RPMI7951 (cell line): ENCODE results near the gene ELK3. TPM values are rescaled to one million over a fixed set of nuclear protein-coding genes. Genes with fewer than 3 reads are reported as not detected.
A peak's percentile ranks its signal among the peaks of the same experiment; 100 is the strongest.

Experiments
- DNase-seq: peaks from one replicate; pipeline ENCODE4 v3.0.0-alpha.2; 2012; ENCODE audit warnings: low read depth
- total RNA-seq: library from RNA; depleted of rRNA; stranded (reverse); fragments of >200 nt; shearing (Covaris generic); gene quantifications from 2 replicates; pipeline ENCODE4 v1.2.3, GENCODE V29; 2014; rRNA removed

The ELK3 gene
- 29.5 and 37.6 TPM in 2 replicates for total RNA-seq

DNA sequence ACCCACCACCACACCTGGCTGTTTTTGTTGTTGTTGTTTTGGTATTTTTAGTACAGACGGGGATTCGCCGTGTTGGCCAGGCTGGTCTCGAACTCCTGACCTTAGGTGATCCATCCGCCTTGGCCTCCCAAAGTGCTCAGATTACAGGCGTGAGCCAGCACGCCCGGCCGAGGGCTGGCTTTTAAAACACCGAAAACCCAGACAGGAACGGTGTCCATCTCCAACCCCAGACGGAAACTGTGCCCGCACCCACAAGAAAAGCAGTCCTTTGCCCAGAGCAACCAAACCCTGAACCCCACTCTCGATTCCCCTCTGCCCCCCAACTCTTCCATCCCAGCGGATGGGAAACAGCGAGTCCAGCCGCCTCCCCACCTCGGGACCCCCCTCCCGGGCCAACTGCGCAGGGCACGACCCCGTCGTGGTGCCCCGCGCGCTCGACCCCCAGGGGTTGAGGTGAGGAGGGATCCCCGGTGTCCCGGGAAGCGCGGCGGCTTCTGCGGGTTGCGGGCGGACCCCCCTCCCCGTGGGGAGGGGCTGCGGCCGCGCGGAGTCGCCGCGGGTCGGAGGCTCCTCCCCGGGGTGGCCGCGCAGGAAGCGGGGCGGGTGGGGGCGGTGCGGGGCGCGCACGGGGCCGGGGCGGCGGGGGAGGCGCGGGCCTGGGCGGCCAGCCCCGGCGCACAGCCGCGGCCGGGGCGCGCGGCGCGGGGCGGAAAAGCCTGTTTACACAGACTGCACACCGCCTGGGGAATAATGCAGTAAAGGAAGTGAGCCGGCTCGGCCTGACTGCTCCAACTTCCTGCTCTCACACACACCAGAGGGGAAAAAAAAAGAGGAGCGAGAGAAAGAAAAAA is at the start of gene ELK3:
ELK3 (plus strand) TSS at position 651 of the 851 bp plus-strand sequence.
- DNase-seq, result peak; percentile 81

DNA sequence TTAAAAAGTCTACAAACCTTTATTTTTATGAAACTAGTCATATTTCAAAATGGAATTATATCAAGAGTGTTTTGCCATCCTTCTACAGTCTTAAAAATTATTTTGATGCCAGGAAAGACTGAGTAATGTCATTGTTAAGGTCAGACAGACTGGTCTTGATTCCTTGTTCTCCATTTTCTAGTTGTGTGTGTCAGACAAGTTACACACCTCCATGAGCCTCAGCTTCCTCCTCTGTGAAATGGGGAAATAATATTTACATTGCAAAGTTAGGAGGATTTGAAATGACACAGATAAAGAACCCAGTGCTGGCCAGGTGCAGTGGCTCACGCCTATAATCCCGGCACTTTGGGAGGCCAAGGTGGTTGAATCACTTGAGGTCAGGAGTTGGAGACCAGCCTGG is 47.4 kb upstream of the ELK3 start:
- no peak for DNase-seq

DNA sequence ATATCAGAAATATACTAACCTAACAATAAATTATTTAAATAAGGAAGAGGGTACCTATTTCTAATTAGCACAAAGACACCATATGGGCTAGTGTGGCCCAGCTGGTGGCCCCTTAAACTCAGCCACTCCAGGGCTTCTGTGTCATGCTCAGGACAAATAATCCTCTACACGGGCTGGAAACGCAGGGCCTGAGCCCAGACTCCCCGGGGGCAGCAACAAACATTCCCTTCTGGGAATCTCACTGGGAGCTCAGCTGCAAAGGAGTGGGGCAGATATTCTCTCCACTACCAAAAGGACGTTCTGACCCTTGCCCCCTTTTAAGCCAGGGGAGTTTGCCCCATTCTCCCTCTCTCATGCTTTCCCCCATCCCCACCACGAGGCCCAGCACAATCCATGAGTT is 43.7 kb upstream of the ELK3 start:
- DNase-seq, result no peak

DNA sequence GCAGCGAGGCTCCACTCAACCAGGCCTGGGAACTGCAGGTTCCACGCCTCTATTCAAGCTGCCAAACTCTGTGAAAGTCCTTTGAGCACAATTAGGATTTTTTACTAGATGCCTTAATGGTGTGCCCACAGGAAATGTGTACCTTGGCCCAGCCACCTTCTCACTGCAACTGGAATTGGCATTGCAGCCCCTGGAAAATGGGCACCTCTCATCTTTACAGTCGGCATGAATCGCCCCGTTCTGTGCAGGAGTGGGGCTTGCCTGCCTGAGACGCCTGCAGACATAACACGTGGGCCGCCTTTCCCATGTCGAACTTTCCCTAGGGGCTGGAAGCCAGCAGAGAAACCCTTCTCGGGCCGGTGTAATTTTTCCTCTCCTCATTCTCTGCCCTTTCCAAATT is 42.0 kb upstream of the ELK3 start:
- DNase-seq, result no peak

DNA sequence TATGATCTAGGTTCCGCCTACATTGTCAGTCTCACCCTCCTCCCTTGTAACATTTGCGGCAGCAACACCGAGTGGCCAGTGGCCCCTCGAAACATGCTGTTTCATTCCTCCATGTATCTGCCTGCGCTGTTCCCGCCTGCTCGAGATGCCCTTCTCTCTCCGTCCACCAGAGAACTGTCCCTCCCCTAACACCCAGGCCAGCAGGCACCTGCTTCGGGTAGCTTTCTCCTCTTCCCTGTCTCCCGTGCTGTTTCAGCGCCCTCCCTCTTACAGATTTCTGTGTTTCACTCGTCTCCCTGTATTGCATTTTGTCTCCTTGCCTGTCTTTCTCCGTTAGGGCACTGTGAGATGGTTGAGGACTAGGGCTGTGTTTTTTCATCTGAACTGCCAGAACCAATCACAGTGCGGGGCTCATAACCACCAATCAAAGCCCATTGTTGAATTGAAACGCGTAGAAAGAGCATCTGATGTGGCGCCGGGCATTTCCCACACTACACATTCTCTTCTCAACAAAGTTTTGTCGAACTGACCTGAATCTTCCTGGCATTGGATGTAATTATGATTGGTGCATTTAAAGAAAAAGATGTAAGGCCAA is 40.9 kb upstream of the ELK3 start:
- no peak for DNase-seq

DNA sequence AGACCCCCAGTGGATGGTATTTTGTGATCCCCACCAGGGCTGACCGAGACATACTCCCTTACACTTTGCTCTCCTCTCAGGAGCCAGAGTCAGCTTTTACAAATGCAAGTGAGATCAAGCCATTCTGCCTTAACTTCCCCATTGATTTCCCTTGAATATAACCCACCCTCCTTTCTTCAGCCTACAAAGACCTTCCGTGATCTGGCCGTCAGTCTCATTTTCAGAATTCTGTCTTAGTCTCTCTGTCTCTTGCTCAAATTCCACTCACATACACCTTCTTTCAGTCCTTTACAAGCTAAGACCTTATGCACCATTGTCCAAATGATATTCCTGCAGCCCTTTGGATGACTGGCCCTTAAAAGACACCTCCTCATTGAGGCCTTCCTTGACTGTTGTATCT is 39.0 kb upstream of the ELK3 start:
- no peak for DNase-seq

DNA sequence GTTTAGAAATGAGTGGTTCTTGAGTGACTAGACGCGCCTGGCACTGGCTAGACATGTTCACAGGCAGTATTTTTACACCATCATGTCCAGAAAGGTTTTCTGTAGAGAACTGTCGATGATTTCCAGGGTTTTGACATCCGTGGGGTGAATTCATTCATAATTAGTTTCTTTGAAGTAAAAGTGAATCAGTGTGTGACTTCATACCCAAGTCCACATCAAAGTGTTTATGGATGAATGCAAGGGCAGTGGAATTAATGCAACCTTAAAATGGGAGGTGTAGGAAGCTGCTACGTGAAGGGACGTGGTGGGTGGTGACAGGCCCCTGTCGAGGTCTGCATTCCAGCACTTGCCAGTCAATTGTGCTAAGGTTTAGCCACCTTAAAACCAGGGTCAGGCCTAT is 38.4 kb upstream of the ELK3 start:
- no peak for DNase-seq

DNA sequence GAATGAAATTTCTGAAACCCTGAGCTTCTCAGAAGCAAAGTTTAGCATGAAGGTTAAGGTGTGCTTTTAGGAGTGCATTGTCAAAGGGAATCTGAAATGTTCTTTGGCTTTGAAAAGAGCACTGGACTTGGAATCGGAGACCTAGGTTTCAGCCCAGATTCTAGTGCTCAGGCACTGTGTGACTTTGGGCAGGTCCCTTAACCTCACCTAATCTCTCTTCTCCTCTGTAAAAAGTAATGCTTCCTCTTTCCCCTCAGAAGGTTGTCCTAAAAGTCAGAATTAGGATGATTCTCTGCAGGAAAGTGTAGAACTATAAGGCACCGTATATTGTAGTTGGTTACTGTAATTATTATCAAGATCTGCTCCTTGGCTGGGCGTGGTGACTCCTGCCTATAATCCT is 38.0 kb upstream of the ELK3 start:
- DNase-seq, result no peak

DNA sequence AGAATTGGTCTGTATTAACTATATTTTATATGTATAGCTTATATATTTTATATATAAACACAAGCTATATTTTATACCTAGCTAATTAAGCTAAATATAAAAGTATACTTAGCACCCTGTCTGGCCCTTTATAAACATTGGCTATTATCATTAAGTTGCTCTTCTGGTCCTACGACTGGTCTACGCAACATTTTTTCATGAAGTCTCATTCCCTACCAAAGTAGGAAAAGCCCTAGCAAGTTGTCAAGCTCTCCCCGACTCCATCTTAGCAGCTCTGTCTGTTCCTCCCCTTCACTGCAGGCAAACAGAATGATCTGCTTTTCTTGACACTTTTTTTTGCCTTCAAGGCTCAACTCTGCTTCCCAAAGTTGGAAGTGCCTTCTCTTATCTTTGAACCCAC is 36.7 kb upstream of the ELK3 start:
- DNase-seq, result no peak

DNA sequence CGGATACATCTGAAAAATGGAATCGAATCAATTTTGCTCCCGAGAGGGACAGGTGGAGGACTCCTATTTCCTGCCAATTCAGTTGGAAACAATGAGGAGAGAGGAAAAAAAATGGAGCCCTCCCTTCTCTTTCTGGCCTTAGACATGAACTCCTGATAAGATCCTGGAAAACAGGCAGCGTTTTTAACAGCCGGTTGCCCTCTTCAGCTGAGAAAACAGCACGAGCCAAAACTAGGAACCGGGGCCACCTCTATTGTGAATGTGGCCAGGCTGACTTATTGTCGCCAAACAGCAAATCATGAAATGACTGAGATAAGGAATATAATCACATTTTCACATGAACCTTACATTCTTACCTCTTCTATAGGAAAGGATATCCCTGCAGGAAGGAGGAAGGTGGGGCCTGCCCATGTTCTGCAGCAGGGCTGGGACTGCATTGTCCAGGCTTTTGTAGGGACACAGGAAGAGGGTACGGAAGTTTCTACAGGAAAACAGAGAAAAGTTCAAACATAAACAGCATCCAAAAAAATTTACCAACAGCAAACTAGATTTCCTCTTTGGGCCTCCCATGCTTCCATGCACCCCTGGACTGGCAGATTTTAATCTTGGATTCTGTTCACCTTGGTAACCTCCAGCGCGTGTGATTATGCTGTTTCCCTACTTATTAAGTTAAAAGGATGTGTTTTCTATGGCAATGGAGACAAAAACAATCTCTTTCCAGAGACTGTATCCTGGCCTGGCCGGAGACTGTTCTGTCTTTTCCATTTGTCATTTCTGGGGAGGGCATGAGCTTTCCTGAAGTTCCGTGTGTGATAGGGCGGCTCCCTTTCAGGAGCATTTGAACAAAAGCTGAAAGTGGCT is 29.0 kb upstream of the ELK3 start:
- DNase-seq, result no peak

DNA sequence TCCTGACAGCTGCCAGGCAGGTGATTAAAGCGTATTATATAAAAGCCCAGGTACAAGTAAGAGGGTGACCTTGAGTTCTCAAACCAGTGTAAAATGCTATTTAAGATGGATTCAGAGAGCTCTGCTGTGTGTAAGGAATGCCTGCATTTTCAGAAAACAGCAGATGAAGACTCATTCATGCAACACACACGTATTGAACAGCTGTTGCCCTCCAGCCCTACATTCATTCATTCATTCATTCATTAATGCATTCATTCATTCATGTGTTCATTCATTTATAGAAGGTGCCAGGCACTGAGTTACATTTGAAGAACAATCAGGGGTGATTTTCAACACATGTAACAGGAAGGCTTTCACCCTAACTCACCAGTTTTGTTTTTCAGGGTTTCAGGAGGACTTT is 27.4 kb upstream of the ELK3 start:
- DNase-seq, result no peak

DNA sequence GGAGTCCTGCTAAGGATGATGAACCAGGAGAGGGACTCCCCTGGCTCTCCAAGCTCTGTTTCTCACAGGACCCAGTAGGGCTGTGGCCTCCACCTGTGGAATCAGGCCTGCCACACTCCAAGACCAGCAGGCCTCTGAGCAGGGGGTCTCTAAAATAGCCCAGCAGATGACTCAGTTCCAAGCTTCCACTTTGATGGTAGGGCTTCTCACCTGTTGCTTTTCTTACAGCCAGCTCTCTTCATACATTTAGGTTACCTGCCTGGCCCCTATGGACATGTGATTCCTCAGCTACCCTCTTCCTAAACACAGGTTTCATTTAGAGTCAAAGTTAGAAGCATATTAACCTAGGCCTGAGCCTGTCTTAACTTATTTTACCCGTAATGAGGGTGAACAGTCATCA is 26.7 kb upstream of the ELK3 start:
- no peak for DNase-seq

DNA sequence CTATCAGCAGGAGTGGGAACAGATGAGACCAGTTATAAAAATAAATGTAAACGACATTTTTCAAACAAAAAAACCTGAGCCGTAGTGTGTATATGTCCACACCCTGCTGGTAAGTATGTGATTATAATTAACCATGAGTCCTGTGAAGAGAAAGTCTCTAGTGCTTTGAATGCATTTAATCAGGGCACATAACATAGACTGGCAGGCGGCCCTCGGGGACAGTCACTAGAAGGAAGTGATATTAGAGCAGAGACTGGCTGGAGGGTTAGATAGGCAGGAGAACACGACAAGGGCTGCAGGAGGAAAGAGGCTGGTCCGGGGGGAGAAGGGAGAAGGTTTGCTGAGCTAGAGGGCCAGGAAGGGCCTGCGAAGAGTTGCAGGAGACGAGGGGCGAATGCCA is 23.8 kb upstream of the ELK3 start:
- no peak for DNase-seq

DNA sequence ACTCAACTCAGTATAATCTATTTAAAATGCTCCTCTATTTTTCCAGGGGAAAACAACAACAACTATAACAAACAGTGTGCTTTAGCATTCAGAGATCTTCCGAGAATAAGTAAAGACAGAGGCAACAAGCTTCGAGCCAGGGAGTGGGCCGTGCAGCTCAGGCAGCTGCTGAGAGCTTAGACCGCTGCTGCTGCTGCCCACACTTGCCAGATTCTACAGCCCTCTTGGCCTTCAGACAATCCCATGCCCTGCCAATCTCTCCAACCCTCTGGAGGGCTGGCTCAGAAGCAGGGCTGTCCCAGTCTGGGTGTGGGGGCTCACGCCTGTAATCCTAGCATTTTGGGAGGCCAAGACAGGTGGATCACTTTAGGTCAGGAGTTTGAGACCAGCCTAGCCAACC is 23.4 kb upstream of the ELK3 start:
- no peak for DNase-seq

DNA sequence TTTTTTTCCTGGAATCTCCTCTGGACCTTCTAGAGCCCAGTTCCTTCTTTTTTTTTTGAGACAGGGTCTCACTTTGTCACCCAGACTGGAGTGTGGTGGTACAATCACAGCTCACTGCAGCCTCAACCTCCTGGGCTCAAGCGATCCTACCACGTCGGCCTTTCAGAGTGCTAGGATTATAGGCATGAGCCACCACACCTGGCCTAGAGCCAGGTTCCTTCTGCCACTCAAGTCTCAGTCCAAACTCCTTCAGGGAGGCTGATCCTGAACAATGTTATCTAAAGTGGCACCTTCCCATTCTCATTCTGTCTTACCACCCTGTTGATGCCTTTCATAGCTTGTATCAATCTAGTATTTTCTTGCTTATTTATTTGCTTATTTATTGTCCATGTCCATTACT is 22.3 kb upstream of the ELK3 start:
- no peak for DNase-seq

DNA sequence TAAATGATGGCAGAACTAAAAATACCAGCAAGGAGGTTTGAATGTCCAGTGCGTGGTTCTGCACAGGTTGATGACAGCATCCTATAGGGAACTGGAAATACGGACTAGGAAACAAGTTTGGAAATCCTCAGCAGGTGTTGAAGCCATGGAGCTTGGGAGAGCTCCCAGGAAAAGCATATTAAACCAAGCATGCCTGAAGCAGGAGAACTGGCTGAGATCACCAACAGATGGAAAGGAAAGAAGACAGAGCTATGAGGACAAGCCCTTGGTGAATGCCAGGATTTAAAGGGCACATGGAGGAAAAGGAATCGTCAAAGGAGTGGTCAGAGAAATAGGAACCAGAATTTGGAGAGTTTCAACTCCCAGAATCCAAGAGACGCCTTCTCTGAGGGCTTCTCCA is 21.2 kb upstream of the ELK3 start:
- no peak for DNase-seq

DNA sequence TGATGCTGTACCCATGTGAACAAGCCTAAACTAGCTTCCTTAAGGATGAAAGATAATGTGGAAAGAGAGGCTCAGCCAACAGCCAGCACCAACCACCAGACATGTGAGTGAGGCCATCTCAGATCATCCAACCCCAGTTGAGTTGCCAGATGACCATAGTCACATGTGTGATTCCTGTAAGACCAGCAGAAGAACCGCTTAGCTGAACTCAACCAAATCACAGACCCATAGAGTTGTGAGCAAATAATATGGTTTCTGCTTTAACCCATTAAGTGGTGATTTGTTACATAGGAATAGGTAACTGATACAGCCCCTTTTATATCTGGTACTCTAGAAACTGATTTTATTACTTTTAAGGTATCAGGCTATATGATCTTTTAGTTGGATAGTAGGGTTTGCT is 17.6 kb upstream of the ELK3 start:
- DNase-seq, result no peak

DNA sequence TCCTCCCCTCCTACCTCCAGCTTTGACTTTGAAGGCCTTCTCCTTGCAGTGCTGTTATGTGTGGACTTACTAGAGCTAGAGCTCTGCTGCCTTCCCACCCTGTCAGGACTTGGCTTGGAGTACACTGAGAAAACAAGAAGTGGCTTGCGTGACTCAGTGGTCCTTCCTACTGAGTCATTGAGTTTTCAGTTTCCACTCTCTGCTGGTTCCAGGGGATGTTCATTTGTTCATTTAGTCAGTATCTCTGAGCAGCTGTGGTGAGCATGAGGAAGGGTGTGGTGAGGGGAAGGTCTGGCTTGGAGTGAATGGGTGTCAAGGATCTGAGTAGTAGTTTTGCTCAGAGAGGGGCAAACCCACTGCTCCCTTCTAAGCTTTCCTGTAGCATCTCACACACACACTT is 17.2 kb upstream of the ELK3 start:
- DNase-seq, result peak; percentile 59

DNA sequence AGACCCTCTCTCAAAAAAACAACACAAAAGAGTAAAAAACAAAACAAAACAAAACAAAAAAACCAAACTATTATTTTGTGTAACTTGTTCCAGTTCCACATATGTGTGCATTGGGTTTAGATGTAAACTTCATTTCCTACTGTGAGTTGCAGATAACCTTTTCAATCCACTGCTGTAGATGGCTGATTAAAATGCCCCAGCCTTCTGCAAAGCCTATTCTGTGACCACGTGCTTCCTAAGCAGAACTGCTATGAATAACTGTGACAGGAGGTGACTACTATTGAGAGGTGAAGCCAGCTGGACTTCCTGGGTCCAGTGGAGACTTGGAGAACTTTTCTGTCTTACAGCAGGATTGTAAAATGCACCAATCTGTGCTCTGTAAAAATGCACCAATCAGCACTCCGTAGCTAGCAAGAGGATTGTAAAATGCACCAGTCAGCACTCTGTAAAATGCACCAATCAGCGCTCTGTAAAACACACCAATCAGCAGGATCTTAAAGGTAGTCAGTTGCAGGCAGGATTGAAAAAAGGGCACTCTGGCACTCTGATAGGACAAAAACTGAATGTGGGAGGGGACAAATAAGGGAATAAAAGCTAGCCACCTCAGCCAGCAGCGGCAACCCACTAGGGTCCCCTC is 10.3 kb upstream of the ELK3 start:
- no peak for DNase-seq

DNA sequence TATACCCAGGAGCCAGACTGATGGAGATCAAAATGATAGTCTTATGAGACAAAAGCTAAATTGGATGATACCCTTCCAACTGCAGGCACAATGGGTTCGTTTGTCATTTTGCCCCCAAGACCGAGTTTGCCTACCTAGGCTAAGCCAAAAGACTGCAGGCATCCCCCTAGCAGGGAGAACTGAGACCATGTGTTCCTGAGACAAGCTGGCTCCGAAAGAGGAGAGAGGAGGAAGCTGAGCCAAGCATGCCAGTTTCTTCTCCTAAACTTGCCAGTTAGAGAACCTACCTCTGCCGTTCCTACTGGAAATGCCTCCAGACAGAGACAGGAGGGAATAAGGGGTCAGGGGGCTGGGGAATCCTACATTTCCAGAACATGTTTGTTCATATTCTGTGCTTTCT is 8.3 kb upstream of the ELK3 start:
- DNase-seq, result no peak

DNA sequence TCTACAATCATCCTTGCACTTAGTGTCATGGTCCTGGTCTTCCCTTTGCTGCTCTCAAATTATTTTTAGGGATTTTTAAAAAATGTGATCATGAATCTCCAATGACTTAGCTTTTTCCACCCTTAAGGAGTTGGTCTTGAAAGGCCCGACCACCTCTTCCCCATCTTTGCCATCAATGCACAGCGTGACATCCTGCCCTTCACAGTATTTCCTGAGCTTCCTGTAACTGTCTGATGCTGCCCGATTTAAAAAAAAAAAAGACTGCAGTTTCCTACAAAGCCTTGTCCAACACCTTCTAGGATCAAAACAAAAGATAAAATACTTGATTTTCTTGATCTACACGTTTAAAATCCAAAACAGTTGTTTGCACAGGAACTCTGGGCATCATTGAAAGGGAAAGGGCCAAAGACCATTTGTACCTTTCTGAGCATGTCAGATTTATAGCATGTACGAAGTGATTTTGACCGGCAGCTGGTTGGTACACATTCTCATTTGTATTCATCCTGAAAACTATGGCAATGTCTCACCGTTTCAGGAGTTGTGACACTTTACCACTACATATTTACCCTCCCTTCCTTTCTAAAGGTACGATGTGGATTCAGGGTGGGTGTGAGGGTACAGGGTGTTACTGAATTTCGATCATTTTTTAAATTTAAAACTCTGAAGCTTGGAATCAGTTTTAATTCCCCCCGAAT is 7.4 kb upstream of the ELK3 start:
- no peak for DNase-seq

DNA sequence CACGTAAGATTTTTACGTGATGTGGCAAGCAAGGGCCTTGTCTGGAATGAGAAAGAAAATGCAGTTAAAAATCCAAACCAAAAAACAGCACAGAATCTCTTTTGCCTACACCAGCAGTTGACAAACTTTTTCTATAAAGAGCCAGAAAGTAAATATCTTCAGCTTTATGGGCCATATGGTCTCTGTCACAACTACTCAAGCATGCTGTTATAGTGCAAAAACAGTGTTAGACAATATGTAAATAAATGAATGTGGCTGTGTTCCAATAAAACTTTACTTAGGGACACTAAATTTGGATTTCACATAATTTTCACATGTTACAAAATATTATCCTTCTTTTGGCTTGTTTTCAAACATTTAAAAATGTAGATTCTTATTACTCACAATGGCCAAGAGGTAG is 6.2 kb upstream of the ELK3 start:
- DNase-seq, result no peak
